GM23338 (cell line): ENCODE data around the gene UBAP1L. TPM values are rescaled to one million over a fixed set of nuclear protein-coding genes. Genes with fewer than 3 reads are reported as not detected.

Source experiments
- ATAC-seq: fragments of 200-7000 bp; cut with Tn5 transposase; 3 replicates; pipeline ENCODE4 v1.9.1; 2020
- DNase-seq: peaks from one replicate; pipeline ENCODE4 v3.0.0-alpha.2; 2015; ENCODE audit warnings: low spot score
- H2AFZ ChIP-seq: fragments of 200-600 bp; sonication (generic); 2 replicates; pipeline ENCODE4 v1.8.0; 2016; ENCODE audit warnings: antibody characterized with exemption, mild to moderate bottlenecking, moderate library complexity
- H3F3A ChIP-seq: fragments of 200-600 bp; sonication (generic); replicated peaks from 2 replicates; pipeline ENCODE4 v1.8.0; 2017; ENCODE audit warnings: antibody characterized with exemption, mixed run types, low read depth
- H3K27ac ChIP-seq: fragments of 200-600 bp; sonication (generic); 2 replicates; pipeline ENCODE4 v1.6.1; 2016; ENCODE audit warnings: low read depth
- H3K27me3 ChIP-seq: fragments of 200-600 bp; sonication (generic); 2 replicates; pipeline ENCODE4 v1.8.0; 2016; ENCODE audit warnings: mild to moderate bottlenecking, mixed run types, moderate library complexity; ENCODE audit not compliant: insufficient read depth
- H3K36me3 ChIP-seq: fragments of 200-600 bp; sonication (generic); 2 replicates; pipeline ENCODE4 v1.8.0; 2016; ENCODE audit warnings: mild to moderate bottlenecking; ENCODE audit not compliant: insufficient read depth
- H3K4me1 ChIP-seq: fragments of 200-600 bp; sonication (generic); 2 replicates; pipeline ENCODE4 v1.8.0; 2016; ENCODE audit warnings: mild to moderate bottlenecking, moderate library complexity; ENCODE audit not compliant: insufficient read depth
- H3K4me2 ChIP-seq: fragments of 200-600 bp; sonication (generic); 2 replicates; pipeline ENCODE4 v1.7.1; 2017; ENCODE audit warnings: mixed run types
- H3K4me3 ChIP-seq: fragments of 200-600 bp; sonication (generic); 2 replicates; pipeline ENCODE4 v1.6.1; 2016; ENCODE audit warnings: mixed run types
- H3K79me2 ChIP-seq: fragments of 200-600 bp; sonication (generic); replicated peaks from 2 replicates; pipeline ENCODE4 v1.8.0; 2017; ENCODE audit warnings: mild to moderate bottlenecking; ENCODE audit not compliant: insufficient read depth
- H3K9me2 ChIP-seq: fragments of 200-600 bp; sonication (generic); 2 replicates; pipeline ENCODE4 v1.8.0; 2017; ENCODE audit not compliant: insufficient read depth
- H4K20me1 ChIP-seq: fragments of 200-600 bp; sonication (generic); replicated peaks from 2 replicates; pipeline ENCODE4 v1.8.0; 2017; ENCODE audit warnings: mild to moderate bottlenecking; ENCODE audit not compliant: insufficient read depth
- H3K27ac Mint-ChIP-seq: 2 replicates; pipeline ENCODE4 v1.8.0; 2020; ENCODE audit warnings: inconsistent platforms, mild to moderate bottlenecking, moderate library complexity, mixed read lengths
- H3K27me3 Mint-ChIP-seq: 3 replicates; pipeline ENCODE4 v1.8.0; 2022; ENCODE audit warnings: low read depth, mild to moderate bottlenecking, moderate library complexity, mixed read lengths, inconsistent platforms; ENCODE audit not compliant: insufficient read depth, poor library complexity
- H3K36me3 Mint-ChIP-seq: 3 replicates; pipeline ENCODE4 v1.8.0; 2021; ENCODE audit warnings: low read depth, mild to moderate bottlenecking, inconsistent platforms, moderate library complexity, mixed read lengths
- H3K4me1 Mint-ChIP-seq: 3 replicates; pipeline ENCODE4 v1.8.0; 2020; ENCODE audit warnings: mild to moderate bottlenecking, inconsistent platforms, mixed read lengths
- H3K4me3 Mint-ChIP-seq: 3 replicates; pipeline ENCODE4 v1.8.0; 2021; ENCODE audit warnings: moderate library complexity, mild to moderate bottlenecking, inconsistent platforms, mixed read lengths
- H3K9me3 Mint-ChIP-seq: 3 replicates; pipeline ENCODE4 v1.8.0; 2020; ENCODE audit warnings: moderate library complexity, mild to moderate bottlenecking, inconsistent platforms, mixed read lengths
- CREB1 ChIP-seq: fragments of 250-450 bp; sonication (Bioruptor Pico); IDR thresholded peaks from 2 replicates; pipeline ENCODE4 v1.5.0; 2020; ENCODE audit warnings: low read depth, mild to moderate bottlenecking, moderate library complexity
- EZH2 ChIP-seq: fragments of 200-600 bp; sonication (generic); IDR thresholded peaks from one replicate; pipeline ENCODE4 v1.8.0; 2017; ENCODE audit warnings: antibody characterized with exemption, mild to moderate bottlenecking, low read depth; ENCODE audit not compliant: unreplicated experiment
- EZH2phosphoT487 ChIP-seq: fragments of 200-600 bp; sonication (generic); IDR thresholded peaks from one replicate; pipeline ENCODE4 v1.8.1; 2018; ENCODE audit warnings: antibody characterized with exemption; ENCODE audit not compliant: unreplicated experiment
- JUNB ChIP-seq: IDR thresholded peaks from one replicate; pipeline ENCODE4 v1.6.1; 2016; ENCODE audit warnings: antibody characterized with exemption; ENCODE audit not compliant: unreplicated experiment
- NANOG ChIP-seq: IDR thresholded peaks from 2 replicates; pipeline ENCODE4 v1.6.1; 2016; ENCODE audit warnings: antibody characterized with exemption, borderline replicate concordance
- POLR2AphosphoS5 ChIP-seq: IDR thresholded peaks from 2 replicates; pipeline ENCODE4 v1.6.1; 2016; ENCODE audit warnings: antibody characterized with exemption, low read depth
- REST ChIP-seq: IDR thresholded peaks from one replicate; pipeline ENCODE4 v1.6.1; 2018; ENCODE audit warnings: antibody characterized with exemption; ENCODE audit not compliant: unreplicated experiment
- STAT1 ChIP-seq: IDR thresholded peaks from one replicate; pipeline ENCODE4 v1.6.1; 2016; ENCODE audit warnings: antibody characterized with exemption; ENCODE audit not compliant: unreplicated experiment
- ZNF114 ChIP-seq: fragments of 250-450 bp; sonication (Bioruptor Pico); IDR thresholded peaks from 2 replicates; pipeline ENCODE4 v1.5.0; 2020; ENCODE audit warnings: mild to moderate bottlenecking, moderate library complexity
- ZNF462 ChIP-seq: fragments of 250-450 bp; sonication (Bioruptor Pico); IDR thresholded peaks from 2 replicates; pipeline ENCODE4 v1.5.0; 2020; ENCODE audit warnings: mild to moderate bottlenecking, moderate library complexity
- polyA plus RNA-seq: library from polyadenylated mRNA; unstranded; fragments of >200 nt; fragmentation: Nextera tagmentation; extraction: Ambion mirVana; gene quantifications from 2 replicates; pipeline ENCODE4 v1.2.1, GENCODE V29; 2016
- total RNA-seq: library from RNA; depleted of rRNA; stranded (reverse); fragments of >200 nt; shearing (Covaris generic); gene quantifications from 2 replicates; pipeline ENCODE4 v1.2.3, GENCODE V29; 2014
- TF ChIP-seq, protein P1 (sequence below), 2 experiments: fragments of 200-600 bp in 1 of 2; sonication (generic) in 1 of 2; conservative IDR thresholded peaks; 2 replicates each; pipeline versions ENCODE4 v1.5.1 to v1.6.1; 2016 to 2017; ENCODE audit warnings: antibody characterized with exemption in 2 of 2, low read depth in 2 of 2, mild to moderate bottlenecking in 2 of 2, moderate library complexity in 1 of 2

UBAP1L gene
- total and polyA plus RNA-seq, 2 experiments from 2014 or later, result 0.53 to 1.5 TPM

GRCh38 chr15:65088643-65089021 is 26.4 kb downstream of the UBAP1L start:
- H3K4me3 Mint-ChIP-seq, result no peak overlapping the region
- peaks cover 21% of the 10 kb centered on the region for H3K4me1 ChIP-seq
- H3K4me2 ChIP-seq, result no peak overlapping the region
- H3K36me3 Mint-ChIP-seq, result no peaks in the 10 kb centered on the region
- H3K9me3 Mint-ChIP-seq, result no peaks in the 10 kb centered on the region
- peaks cover 15% of the 10 kb centered on the region for H3K27me3 Mint-ChIP-seq
- H3K4me3 ChIP-seq, result no peak overlapping the region
- H3K4me1 Mint-ChIP-seq, result peaks cover 42% of the 10 kb centered on the region
- no peak for DNase-seq
- no peak for TF ChIP-seq ZNF462 (CRISPR knock-in tag)
- TF ChIP-seq POLR2AphosphoS5, result no peak
- TF ChIP-seq JUNB, result no peak
- TF ChIP-seq, protein P1, sequence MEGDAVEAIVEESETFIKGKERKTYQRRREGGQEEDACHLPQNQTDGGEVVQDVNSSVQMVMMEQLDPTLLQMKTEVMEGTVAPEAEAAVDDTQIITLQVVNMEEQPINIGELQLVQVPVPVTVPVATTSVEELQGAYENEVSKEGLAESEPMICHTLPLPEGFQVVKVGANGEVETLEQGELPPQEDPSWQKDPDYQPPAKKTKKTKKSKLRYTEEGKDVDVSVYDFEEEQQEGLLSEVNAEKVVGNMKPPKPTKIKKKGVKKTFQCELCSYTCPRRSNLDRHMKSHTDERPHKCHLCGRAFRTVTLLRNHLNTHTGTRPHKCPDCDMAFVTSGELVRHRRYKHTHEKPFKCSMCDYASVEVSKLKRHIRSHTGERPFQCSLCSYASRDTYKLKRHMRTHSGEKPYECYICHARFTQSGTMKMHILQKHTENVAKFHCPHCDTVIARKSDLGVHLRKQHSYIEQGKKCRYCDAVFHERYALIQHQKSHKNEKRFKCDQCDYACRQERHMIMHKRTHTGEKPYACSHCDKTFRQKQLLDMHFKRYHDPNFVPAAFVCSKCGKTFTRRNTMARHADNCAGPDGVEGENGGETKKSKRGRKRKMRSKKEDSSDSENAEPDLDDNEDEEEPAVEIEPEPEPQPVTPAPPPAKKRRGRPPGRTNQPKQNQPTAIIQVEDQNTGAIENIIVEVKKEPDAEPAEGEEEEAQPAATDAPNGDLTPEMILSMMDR (conservative IDR thresholded peaks at IDR 0.05; ENCODE audit: low read depth in 2 of 2), result no peak
- TF ChIP-seq ZNF114, result no peak
- no peak for TF ChIP-seq NANOG
- TF ChIP-seq REST, result no peak
- no peak for TF ChIP-seq CREB1
- no peak for TF ChIP-seq EZH2
- TF ChIP-seq EZH2phosphoT487, result no peak
- TF ChIP-seq STAT1, result no peak
- no peak for ATAC-seq
- no peaks in the 10 kb centered on the region for H3K36me3 ChIP-seq
- no peaks in the 10 kb centered on the region for H4K20me1 ChIP-seq
- H2AFZ ChIP-seq, result no peak overlapping the region
- H3K27me3 ChIP-seq, result no peaks in the 10 kb centered on the region
- H3K9me2 ChIP-seq, result no peaks in the 10 kb centered on the region
- no peak overlapping the region for H3K27ac ChIP-seq
- H3K79me2 ChIP-seq, result no peaks in the 10 kb centered on the region
- H3K27ac Mint-ChIP-seq, result no peak overlapping the region
- H3F3A ChIP-seq, result peaks cover 9% of the 10 kb centered on the region
